C4-2B (cell line): ENCODE measurements around the gene AANAT.

Source experiments
- CTCF ChIP-seq: fragments of 450-650 bp; conservative IDR thresholded peaks from 2 replicates; pipeline ENCODE4 v1.5.1; 2017; ENCODE audit warnings: mild to moderate bottlenecking
- ZFX ChIP-seq: fragments of 450-650 bp; IDR thresholded peaks from 2 replicates; pipeline ENCODE4 v1.6.1; 2017

GRCh38 chr17:76426853-76427252 is 40.5 kb upstream of the AANAT start:
- TF ChIP-seq CTCF, result no peak
- TF ChIP-seq ZFX, result no peak
